GM18867 (cell line): ENCODE measurements around the gene SPRR2F.

Experiments used
- ATAC-seq: cut with Tn5 transposase; IDR thresholded peaks from one replicate; pipeline ENCODE4 v1.9.1; 2021; ENCODE audit warnings: mild to moderate bottlenecking, moderate library complexity; ENCODE audit not compliant: unreplicated experiment

SPRR2F gene

DNA sequence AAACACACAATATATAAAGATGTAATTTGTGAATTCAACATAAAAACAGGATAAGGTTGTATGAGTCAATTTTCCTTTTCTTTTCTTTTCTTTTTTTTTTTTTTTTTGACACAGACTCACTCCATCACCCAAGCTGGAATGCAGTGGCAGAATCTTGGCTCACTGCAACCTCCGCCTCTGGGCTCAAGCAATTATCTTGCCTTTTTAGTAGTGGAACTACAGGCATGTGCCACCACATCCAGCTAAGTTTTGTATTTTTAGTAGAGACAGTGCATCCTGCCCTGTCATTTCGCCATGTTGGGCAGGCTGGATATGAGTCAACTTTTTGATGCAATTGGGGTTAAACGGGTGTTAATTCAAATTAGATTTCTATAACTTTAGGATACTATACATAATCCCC is 31.6 kb downstream of the SPRR2F start:
- no peak for ATAC-seq

DNA sequence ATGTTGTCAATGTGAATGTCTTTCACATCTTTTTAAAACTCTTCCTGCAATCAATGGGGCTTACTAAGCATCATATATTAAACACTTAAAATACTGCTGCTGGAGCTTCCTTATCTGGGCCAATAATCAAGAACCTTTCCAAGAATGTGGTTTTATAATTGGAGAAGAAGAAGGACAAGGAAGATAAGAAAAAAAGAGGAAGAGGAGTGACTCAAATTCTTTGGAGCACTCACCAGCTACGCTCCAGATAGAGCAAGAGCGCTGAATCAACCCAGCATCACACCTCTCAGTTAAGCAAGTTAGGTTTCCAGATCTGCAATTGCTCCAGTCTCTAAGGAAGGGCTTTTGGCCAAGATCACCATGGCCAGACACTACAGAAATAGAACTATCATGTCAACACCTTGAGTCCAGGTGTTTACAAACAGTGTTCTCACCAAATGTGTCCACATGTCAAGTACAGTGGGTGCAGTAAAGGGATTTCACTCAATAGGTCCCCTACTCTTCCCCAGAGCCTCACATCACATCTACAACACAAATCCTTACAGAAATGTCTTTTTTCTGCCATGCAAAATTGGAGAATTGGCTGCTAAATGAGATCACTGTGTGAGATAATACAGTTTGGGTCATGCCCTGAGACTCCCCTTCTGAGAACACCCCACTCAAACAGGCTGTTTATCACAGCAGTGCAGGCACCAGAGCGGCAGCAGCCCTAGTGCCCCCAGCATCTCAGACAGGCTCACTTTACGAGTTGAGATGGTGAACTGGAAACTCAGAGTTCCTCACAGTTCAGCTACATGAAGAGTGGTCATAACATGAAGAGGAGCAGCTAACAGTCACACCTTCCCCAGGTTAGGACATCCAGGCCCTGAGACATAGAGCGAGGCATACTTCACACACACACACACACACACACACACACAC is 40.2 kb downstream of the SPRR2F start:
- no peak for ATAC-seq

DNA sequence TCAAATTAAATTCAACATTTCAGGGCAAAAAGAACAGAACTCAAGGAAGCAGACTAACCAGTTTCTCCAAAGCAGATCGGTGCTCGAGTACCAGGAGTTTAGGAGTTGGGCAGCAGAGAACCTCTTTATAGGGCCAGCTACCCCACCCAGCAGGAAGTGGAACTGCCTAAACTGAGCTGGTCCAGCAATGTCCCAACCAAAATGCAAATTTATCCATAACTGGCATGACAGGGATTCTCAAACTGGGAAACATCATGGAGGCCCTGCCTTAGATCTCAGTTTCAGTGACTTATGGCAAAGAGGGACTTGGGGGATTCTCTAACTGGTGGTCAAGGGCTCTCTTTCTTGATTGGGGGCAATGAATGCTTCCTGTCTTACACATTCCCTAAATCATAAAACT is 41.8 kb downstream of the SPRR2F start, which contains the start of gene SPRR2B:
TSS of gene SPRR2B (minus strand) at position 101 of the 400 bp plus-strand sequence. CDS start 772 bp downstream, outside the sequence.
- ATAC-seq, result no peak

DNA sequence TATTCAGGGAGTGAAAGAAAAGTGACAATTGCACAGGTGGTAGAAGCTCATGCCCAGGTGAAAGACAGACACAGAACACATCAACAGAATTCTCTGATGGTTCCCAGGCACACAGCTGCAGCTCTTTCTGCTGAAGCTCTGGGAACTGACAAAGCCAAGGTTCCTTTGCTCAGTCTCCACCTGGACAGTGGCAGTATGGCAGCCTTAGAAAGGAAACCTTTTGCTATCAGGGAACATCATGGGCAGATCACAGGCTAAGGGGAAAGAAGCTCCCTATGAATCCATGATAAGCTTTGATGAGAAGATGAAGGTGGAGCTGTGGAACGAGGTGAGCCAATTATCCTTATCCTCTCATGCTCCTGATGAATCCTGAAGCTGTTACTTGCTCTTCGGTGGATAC is 43.1 kb downstream of the SPRR2F start:
- no peak for ATAC-seq
